Measurements from ENCODE around the gene CNGB1. TPM values are rescaled to one million over a fixed set of nuclear protein-coding genes. Genes with fewer than 3 reads are reported as not detected.

Gene CNGB1
- total RNA-seq, 2 experiments from 2014 or later: not detected

DNA sequence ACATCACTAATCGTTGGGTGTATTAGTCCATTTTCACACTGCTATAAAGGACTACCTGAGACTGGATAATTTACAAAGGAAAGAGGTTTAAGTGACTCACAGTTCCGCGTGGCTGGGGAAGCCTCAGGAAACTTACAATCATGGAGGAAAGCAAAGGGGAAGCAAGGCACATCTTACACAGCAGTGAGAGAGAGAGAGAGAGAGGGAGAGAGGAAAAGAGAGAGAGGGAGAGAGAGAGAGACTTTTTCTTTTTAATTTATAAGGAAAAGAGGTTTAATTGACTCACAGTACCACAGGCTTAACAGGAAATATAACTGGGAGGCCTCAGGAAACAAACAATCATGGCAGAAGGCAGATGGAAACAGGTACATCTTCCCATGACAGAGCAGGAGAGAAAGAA is 41.7 kb downstream of the CNGB1 start:
- ChIA-PET CTCF (no interaction called here), POLR2A (no interaction called here)
- TF ChIP-seq, protein P1, sequence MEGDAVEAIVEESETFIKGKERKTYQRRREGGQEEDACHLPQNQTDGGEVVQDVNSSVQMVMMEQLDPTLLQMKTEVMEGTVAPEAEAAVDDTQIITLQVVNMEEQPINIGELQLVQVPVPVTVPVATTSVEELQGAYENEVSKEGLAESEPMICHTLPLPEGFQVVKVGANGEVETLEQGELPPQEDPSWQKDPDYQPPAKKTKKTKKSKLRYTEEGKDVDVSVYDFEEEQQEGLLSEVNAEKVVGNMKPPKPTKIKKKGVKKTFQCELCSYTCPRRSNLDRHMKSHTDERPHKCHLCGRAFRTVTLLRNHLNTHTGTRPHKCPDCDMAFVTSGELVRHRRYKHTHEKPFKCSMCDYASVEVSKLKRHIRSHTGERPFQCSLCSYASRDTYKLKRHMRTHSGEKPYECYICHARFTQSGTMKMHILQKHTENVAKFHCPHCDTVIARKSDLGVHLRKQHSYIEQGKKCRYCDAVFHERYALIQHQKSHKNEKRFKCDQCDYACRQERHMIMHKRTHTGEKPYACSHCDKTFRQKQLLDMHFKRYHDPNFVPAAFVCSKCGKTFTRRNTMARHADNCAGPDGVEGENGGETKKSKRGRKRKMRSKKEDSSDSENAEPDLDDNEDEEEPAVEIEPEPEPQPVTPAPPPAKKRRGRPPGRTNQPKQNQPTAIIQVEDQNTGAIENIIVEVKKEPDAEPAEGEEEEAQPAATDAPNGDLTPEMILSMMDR (IDR thresholded peaks at IDR 0.05): no peak
- intact Hi-C loops (cut with micrococcal nuclease): no loop called here
- Mint-ChIP-seq H3K4me1 (ENCODE audit: low read depth) (peaks cover 2% of the 10 kb centered on the region), H3K4me3 (no peak overlapping the region), H3K9me3 (no peaks in the 10 kb centered on the region), H3K27ac (no peak overlapping the region), H3K27me3 (no peaks in the 10 kb centered on the region), H3K36me3 (ENCODE audit: low read depth) (no peaks in the 10 kb centered on the region)
- DNase-seq (no peak), ATAC-seq (no peak)

DNA sequence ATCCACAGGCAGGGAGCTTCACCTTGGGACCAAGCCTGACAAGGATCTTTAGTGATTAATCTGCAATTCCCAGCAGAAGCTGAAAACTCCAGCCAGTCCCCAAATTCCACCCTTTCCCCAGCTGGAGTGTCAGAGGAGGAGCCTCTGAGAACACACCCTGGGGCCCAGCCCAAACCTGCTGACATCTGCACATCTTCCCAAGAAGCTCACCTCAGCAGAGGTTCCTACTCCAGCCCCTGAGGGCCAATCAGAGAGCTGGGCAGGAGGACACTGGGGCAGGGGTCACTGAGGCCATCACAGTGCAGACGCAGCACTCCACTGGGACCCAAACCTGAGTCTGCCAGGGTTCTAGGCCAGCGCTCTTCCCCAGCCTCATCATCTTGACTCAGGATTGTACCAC is 44.9 kb downstream of the CNGB1 start:
- ATAC-seq (no peak), DNase-seq (no peak)
- no peaks in the 10 kb centered on the region for H3K4me1 Mint-ChIP-seq (ENCODE audit: low read depth)
- no peaks in the 10 kb centered on the region for H3K36me3 Mint-ChIP-seq (ENCODE audit: low read depth)
- no peaks in the 10 kb centered on the region for H3K9me3 Mint-ChIP-seq
- H3K27me3 Mint-ChIP-seq: no peaks in the 10 kb centered on the region
- TF ChIP-seq, protein P1 (IDR thresholded peaks at IDR 0.05): no peak
- intact Hi-C loops (cut with micrococcal nuclease): no loop called here
- no peak overlapping the region for H3K4me3 Mint-ChIP-seq
- POLR2A ChIA-PET: no interaction called here
- CTCF ChIA-PET: no interaction called here
- no peak overlapping the region for H3K27ac Mint-ChIP-seq

DNA sequence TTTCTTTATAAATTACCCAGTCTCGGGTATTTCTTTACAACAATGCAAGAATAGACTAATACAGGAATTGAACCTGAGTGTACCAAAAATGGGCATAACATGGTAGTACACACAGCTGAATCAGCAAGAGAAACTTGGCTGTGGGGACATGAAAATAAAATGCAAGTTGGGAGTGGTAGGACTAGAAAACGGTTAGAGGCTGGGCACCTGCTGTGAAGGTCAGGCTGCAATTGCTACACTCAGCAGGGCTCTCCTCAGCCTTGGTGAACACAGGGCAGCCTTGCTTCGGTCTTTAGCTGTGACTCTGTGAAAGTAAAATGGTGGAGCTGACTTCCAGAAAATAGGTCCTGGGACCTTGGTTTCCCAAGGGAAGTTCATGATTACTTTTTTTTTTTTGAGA is 45.6 kb downstream of the CNGB1 start:
- Mint-ChIP-seq H3K27ac (no peak overlapping the region), H3K4me3 (no peak overlapping the region), H3K9me3 (no peaks in the 10 kb centered on the region), H3K4me1 (ENCODE audit: low read depth) (no peaks in the 10 kb centered on the region), H3K27me3 (no peaks in the 10 kb centered on the region), H3K36me3 (ENCODE audit: low read depth) (no peaks in the 10 kb centered on the region)
- intact Hi-C loops (cut with micrococcal nuclease): no loop called here
- ChIA-PET CTCF (no interaction called here), POLR2A (interaction anchor here (0.6 kb wide), 1 partner anchor 78 kb away, joined by 3 read pairs; no protein-coding TSS in a partner anchor)
- TF ChIP-seq, protein P1 (IDR thresholded peaks at IDR 0.05): no peak
- no peak for ATAC-seq
- no peak for DNase-seq

- CTCF ChIA-PET: no interaction called here
- intact Hi-C loops (cut with micrococcal nuclease): no loop called here
- TF ChIP-seq, protein P1 (IDR thresholded peaks at IDR 0.05): no peak
- no peaks in the 10 kb centered on the region for H3K4me1 Mint-ChIP-seq (ENCODE audit: low read depth)
- ATAC-seq (no peak), DNase-seq (no peak)
- no peaks in the 10 kb centered on the region for H3K27me3 Mint-ChIP-seq
- no peak overlapping the region for H3K27ac Mint-ChIP-seq
- POLR2A ChIA-PET: no interaction called here
- H3K9me3 Mint-ChIP-seq: no peaks in the 10 kb centered on the region
- no peaks in the 10 kb centered on the region for H3K36me3 Mint-ChIP-seq (ENCODE audit: low read depth)
- no peak overlapping the region for H3K4me3 Mint-ChIP-seq
These were observed 46.4 kb downstream of the CNGB1 start for GRCh38 chr16:57924514-57924913.

DNA sequence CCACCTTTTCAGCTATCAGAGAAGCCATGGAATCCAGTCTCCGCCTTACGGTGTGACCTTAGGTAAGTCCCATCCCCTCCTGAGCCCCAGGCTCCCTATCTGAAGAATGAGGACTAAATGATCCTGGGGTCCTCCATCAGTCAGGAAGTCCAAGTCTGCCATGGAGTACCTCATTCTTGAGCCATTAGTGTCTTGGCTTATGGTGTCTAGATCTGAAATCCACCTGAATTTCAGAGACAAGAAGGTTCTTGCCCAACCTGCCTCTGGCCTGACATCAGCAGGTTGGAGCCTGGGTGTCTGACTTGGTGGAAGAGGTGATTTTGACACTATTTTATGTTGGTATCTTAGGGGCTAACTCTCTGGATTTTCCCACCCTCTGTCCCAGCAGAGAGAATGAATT is 47.1 kb downstream of the CNGB1 start:
- H3K27ac Mint-ChIP-seq: no peak overlapping the region
- intact Hi-C loops (cut with micrococcal nuclease): no loop called here
- CTCF ChIA-PET: no interaction called here
- POLR2A ChIA-PET: no interaction called here
- no peaks in the 10 kb centered on the region for H3K4me1 Mint-ChIP-seq (ENCODE audit: low read depth)
- no peaks in the 10 kb centered on the region for H3K36me3 Mint-ChIP-seq (ENCODE audit: low read depth)
- H3K9me3 Mint-ChIP-seq: no peaks in the 10 kb centered on the region
- no peak for ATAC-seq
- TF ChIP-seq, protein P1 (IDR thresholded peaks at IDR 0.05): no peak
- DNase-seq: no peak
- H3K27me3 Mint-ChIP-seq: no peaks in the 10 kb centered on the region
- no peak overlapping the region for H3K4me3 Mint-ChIP-seq
